ENCODE data around the gene NRG3.

The NRG3 gene

GRCh38 chr10:82452676-82453075, 577.7 kb downstream of the NRG3 start:
- H3K4me1 ChIP-seq (ENCODE audit: control insufficient read depth, low read depth, low read length): no peaks in the 10 kb centered on the region
- H3K27me3 ChIP-seq (ENCODE audit: control insufficient read depth, insufficient read depth, low read length): no peaks in the 10 kb centered on the region
- no peak overlapping the region for H3K4me3 ChIP-seq (ENCODE audit: low read length)
- no peaks in the 10 kb centered on the region for H3K9me3 ChIP-seq (ENCODE audit: control insufficient read depth, low read depth, low read length)
- no peak overlapping the region for H3K9ac ChIP-seq (ENCODE audit: low read length)
- no peaks in the 10 kb centered on the region for H3K36me3 ChIP-seq (ENCODE audit: control insufficient read depth, low read depth, low read length)
- H3K27ac ChIP-seq (ENCODE audit: low read length): no peak overlapping the region

DNA sequence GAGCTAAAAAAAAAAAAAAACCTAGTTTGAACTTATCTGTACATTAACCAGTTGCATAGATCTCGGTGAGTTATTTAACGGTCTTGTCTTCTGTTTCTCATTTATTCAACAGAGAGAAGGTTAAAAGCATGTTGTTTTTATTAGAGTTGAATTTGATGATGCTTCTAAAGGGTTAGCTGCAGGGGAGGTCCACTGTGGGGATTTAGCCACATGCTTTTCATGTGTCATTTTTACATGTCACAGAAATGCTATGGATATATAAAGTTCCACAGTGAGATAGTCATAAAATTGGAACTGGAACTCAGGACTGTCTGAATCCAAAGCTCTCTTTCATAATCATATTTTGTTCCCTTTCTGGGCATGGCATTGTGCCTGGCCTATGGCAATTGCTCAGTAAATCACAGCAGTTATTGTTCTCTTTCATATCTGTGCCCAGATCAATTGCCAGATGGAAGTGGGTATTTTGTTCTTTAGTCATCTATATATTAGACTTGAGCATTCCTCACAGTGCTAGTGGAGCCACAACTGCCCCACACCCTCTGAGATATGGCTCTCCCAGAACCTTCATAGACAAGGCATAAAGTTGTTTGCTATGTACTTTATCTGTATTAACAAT, 578.8 kb downstream of the NRG3 start:
- Histone ChIP-seq H3K36me3 (ENCODE audit: control insufficient read depth, low read depth, low read length) (no peaks in the 10 kb centered on the region), H3K4me3 (ENCODE audit: low read length) (no peak overlapping the region), H3K4me1 (ENCODE audit: control insufficient read depth, low read depth, low read length) (no peaks in the 10 kb centered on the region), H3K9me3 (ENCODE audit: control insufficient read depth, low read depth, low read length) (no peaks in the 10 kb centered on the region), H3K27ac (ENCODE audit: low read length) (no peak overlapping the region), H3K9ac (ENCODE audit: low read length) (no peak overlapping the region), H3K27me3 (ENCODE audit: control insufficient read depth, insufficient read depth, low read length) (no peaks in the 10 kb centered on the region)

- Histone ChIP-seq H3K4me3 (ENCODE audit: low read length) (no peak overlapping the region), H3K27ac (ENCODE audit: low read length) (no peak overlapping the region)
Measured at GRCh38 chr10:82462910-82463551, 588.0 kb downstream of the NRG3 start.

GRCh38 chr10:82463614-82464013, 588.6 kb downstream of the NRG3 start:
- Histone ChIP-seq H3K4me3 (ENCODE audit: low read length) (no peak overlapping the region), H3K36me3 (ENCODE audit: control insufficient read depth, low read depth, low read length) (no peaks in the 10 kb centered on the region), H3K9ac (ENCODE audit: low read length) (no peak overlapping the region), H3K27me3 (ENCODE audit: control insufficient read depth, insufficient read depth, low read length) (no peaks in the 10 kb centered on the region), H3K9me3 (ENCODE audit: control insufficient read depth, low read depth, low read length) (no peaks in the 10 kb centered on the region), H3K4me1 (ENCODE audit: control insufficient read depth, low read depth, low read length) (peaks cover 5% of the 10 kb centered on the region), H3K27ac (ENCODE audit: low read length) (no peak overlapping the region)

More at GRCh38 chr10:82462910-82463551, 588.0 kb downstream of the NRG3 start:
- no peak overlapping the region for H3K9ac ChIP-seq (ENCODE audit: low read length)
- no peaks in the 10 kb centered on the region for H3K27me3 ChIP-seq (ENCODE audit: control insufficient read depth, insufficient read depth, low read length)
- H3K9me3 ChIP-seq (ENCODE audit: control insufficient read depth, low read depth, low read length): no peaks in the 10 kb centered on the region
- no peaks in the 10 kb centered on the region for H3K36me3 ChIP-seq (ENCODE audit: control insufficient read depth, low read depth, low read length)
- no peaks in the 10 kb centered on the region for H3K4me1 ChIP-seq (ENCODE audit: control insufficient read depth, low read depth, low read length)

- Histone ChIP-seq H3K4me3 (ENCODE audit: low read length) (no peak overlapping the region), H3K27me3 (ENCODE audit: control insufficient read depth, insufficient read depth, low read length) (no peaks in the 10 kb centered on the region), H3K9ac (ENCODE audit: low read length) (no peak overlapping the region), H3K27ac (ENCODE audit: low read length) (no peak overlapping the region), H3K4me1 (ENCODE audit: control insufficient read depth, low read depth, low read length) (peaks cover 10% of the 10 kb centered on the region), H3K36me3 (ENCODE audit: control insufficient read depth, low read depth, low read length) (no peaks in the 10 kb centered on the region), H3K9me3 (ENCODE audit: control insufficient read depth, low read depth, low read length) (no peaks in the 10 kb centered on the region)
Measured at GRCh38 chr10:82464191-82464818, 589.3 kb downstream of the NRG3 start.

GRCh38 chr10:82464966-82465365, 590.0 kb downstream of the NRG3 start:
- Histone ChIP-seq H3K9ac (ENCODE audit: low read length) (no peak overlapping the region), H3K4me3 (ENCODE audit: low read length) (no peak overlapping the region), H3K27ac (ENCODE audit: low read length) (no peak overlapping the region), H3K4me1 (ENCODE audit: control insufficient read depth, low read depth, low read length) (peaks cover 10% of the 10 kb centered on the region), H3K36me3 (ENCODE audit: control insufficient read depth, low read depth, low read length) (no peaks in the 10 kb centered on the region), H3K9me3 (ENCODE audit: control insufficient read depth, low read depth, low read length) (no peaks in the 10 kb centered on the region), H3K27me3 (ENCODE audit: control insufficient read depth, insufficient read depth, low read length) (no peaks in the 10 kb centered on the region)

DNA sequence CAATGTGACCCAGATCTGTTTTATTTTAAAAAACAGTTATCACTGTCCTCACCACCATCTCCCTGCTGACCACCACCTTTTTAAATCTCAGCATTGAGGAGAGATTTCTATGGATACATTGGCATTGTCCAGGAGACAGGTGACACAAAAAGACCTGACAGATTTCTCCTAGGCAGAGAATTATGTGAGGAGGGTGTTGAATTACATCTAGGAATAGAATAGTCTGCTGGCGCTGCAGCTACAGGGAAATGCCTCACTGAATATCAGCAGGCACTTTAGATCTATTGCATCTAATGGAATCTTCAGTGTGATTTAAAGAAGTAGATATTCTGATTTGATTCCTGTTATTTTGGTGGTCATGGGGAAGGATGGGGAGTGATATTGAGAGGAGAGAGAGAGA, 593.5 kb downstream of the NRG3 start:
- Histone ChIP-seq H3K4me1 (ENCODE audit: control insufficient read depth, low read depth, low read length) (peaks cover 10% of the 10 kb centered on the region), H3K27ac (ENCODE audit: low read length) (no peak overlapping the region), H3K9me3 (ENCODE audit: control insufficient read depth, low read depth, low read length) (no peaks in the 10 kb centered on the region), H3K4me3 (ENCODE audit: low read length) (no peak overlapping the region), H3K36me3 (ENCODE audit: control insufficient read depth, low read depth, low read length) (no peaks in the 10 kb centered on the region), H3K27me3 (ENCODE audit: control insufficient read depth, insufficient read depth, low read length) (no peaks in the 10 kb centered on the region), H3K9ac (ENCODE audit: low read length) (no peak overlapping the region)

DNA sequence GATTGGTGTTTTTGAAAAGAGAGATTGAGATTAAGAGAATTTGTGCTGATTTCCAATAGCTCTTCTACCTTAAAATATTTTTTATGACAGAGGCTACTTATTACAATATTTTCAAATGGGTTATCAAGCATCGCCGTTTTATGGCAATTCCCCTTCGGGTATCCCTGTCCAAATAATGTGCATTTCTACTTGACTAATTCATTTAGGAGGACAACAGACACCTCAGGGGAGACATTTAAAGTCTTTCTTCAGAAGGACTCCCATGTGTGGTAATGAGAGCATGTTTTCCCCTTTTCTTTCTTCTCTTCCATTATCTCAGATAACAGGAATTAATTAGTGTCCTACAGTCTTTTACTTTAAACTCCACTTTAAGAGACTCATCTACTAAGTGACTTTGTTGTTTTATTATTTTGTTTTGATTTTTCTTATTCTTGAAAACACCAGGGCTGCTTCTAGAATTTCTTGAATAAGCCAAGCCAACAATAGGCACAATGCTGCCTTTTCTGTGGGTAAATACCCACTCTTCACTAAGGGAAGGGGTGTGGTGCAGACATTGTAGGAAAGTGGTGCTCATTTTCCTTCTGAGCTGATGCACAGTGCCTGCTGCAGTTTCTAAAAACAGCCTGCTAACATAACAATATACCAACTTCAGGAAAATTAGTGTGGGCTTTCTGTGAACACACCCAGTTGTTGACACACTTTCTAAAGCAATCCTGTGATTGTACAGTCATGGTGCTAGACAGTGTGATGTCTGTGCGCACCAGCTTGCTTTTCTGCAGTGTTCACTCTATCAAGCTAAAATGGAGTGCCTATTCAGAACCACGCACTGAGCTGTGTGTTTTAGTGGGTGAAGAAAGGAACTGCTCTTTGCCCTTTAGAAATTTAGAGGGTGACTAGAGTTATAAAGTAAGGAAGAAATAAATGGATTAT, 597.7 kb downstream of the NRG3 start:
- Histone ChIP-seq H3K4me1 (ENCODE audit: control insufficient read depth, low read depth, low read length) (peaks cover 10% of the 10 kb centered on the region), H3K27me3 (ENCODE audit: control insufficient read depth, insufficient read depth, low read length) (no peaks in the 10 kb centered on the region), H3K27ac (ENCODE audit: low read length) (no peak overlapping the region), H3K9ac (ENCODE audit: low read length) (no peak overlapping the region), H3K4me3 (ENCODE audit: low read length) (no peak overlapping the region), H3K36me3 (ENCODE audit: control insufficient read depth, low read depth, low read length) (no peaks in the 10 kb centered on the region), H3K9me3 (ENCODE audit: control insufficient read depth, low read depth, low read length) (no peaks in the 10 kb centered on the region)

- H3K9me3 ChIP-seq (ENCODE audit: control insufficient read depth, low read depth, low read length): no peaks in the 10 kb centered on the region
- H3K27me3 ChIP-seq (ENCODE audit: control insufficient read depth, insufficient read depth, low read length): no peaks in the 10 kb centered on the region
- no peak overlapping the region for H3K27ac ChIP-seq (ENCODE audit: low read length)
- no peak overlapping the region for H3K9ac ChIP-seq (ENCODE audit: low read length)
- H3K4me1 ChIP-seq (ENCODE audit: control insufficient read depth, low read depth, low read length): no peaks in the 10 kb centered on the region
- no peaks in the 10 kb centered on the region for H3K36me3 ChIP-seq (ENCODE audit: control insufficient read depth, low read depth, low read length)
- no peak overlapping the region for H3K4me3 ChIP-seq (ENCODE audit: low read length)
Measured at GRCh38 chr10:82477776-82478175, 602.8 kb downstream of the NRG3 start.

DNA sequence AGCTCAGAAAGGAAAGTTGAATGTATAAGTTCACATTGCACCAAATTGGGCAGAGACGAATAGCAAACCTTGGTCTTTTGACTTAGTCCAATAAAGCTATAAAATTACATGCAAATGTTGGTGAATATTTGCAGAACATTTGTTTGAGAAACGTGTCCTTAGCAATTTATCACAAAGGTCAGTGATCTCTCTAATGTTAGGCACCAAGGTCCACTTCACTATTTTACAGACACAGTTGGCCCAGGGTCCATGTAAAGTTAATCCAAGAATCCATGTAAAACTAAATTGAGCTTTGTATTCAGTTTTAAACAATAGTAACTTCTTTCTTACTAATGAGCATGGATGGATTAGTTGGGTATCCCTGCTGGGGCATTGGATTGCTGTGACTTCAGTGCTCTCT, 617.7 kb downstream of the NRG3 start:
- Histone ChIP-seq H3K4me3 (ENCODE audit: low read length) (no peak overlapping the region), H3K27ac (ENCODE audit: low read length) (no peak overlapping the region), H3K36me3 (ENCODE audit: control insufficient read depth, low read depth, low read length) (no peaks in the 10 kb centered on the region), H3K27me3 (ENCODE audit: control insufficient read depth, insufficient read depth, low read length) (no peaks in the 10 kb centered on the region), H3K9me3 (ENCODE audit: control insufficient read depth, low read depth, low read length) (no peaks in the 10 kb centered on the region), H3K4me1 (ENCODE audit: control insufficient read depth, low read depth, low read length) (no peaks in the 10 kb centered on the region), H3K9ac (ENCODE audit: low read length) (no peak overlapping the region)

DNA sequence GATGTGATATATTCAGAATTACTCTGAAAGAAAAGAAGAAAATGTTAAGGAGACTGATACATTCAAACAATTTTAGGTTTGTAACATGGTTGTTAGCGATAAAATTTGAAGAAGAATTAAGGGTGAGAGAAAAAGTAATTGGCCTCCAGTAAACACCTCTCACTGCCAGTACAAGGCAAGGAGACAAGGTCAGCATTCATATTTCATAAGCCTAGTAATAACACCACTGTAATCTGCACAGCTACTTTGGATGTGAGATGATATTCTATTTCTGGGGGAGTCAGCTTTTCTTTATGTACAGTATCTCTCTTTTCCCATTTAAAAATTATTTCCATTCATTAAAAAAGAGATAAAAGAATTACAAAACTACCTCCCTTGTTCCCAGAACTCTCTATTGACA, 621.1 kb downstream of the NRG3 start:
- Histone ChIP-seq H3K9ac (ENCODE audit: low read length) (no peak overlapping the region), H3K27me3 (ENCODE audit: control insufficient read depth, insufficient read depth, low read length) (no peaks in the 10 kb centered on the region), H3K27ac (ENCODE audit: low read length) (no peak overlapping the region), H3K4me1 (ENCODE audit: control insufficient read depth, low read depth, low read length) (no peaks in the 10 kb centered on the region), H3K9me3 (ENCODE audit: control insufficient read depth, low read depth, low read length) (no peaks in the 10 kb centered on the region), H3K36me3 (ENCODE audit: control insufficient read depth, low read depth, low read length) (no peaks in the 10 kb centered on the region), H3K4me3 (ENCODE audit: low read length) (no peak overlapping the region)

Measured in iPS-18a (cell line).